Kidney (tissue), 14 donors: ENCODE results near the gene NKAIN2. TPM values are rescaled to one million over a fixed set of nuclear protein-coding genes. Genes with fewer than 3 reads are reported as not detected.

Experiments
- DNase-seq, 5 donors: peaks; one replicate each; pipeline ENCODE4 v3.0.0-alpha.2; 2013 to 2020
- FAIRE-seq: peaks from 2 replicates; lab custom pipeline; 2012; peaks lifted over from hg19 to GRCh38; lab: Jason Lieb, UNC
- H3K27ac ChIP-seq, 2 donors: one replicate each; pipeline ENCODE4 v1.7.0; 2013; ENCODE audit warnings: low read depth in 2 of 2, low read length in 2 of 2, inconsistent platforms in 1 of 2
- H3K27me3 ChIP-seq: one replicate; pipeline ENCODE4 v1.7.1; 2013; ENCODE audit warnings: low read length, inconsistent platforms; ENCODE audit not compliant: control insufficient read depth, insufficient read depth
- H3K36me3 ChIP-seq, 3 donors: one replicate each; pipeline versions ENCODE4 v1.7.0 to v1.7.1; 2013; ENCODE audit warnings: low read length in 3 of 3, control low read depth in 1 of 3, inconsistent platforms in 1 of 3; ENCODE audit not compliant: insufficient read depth in 3 of 3, control insufficient read depth in 2 of 3
- H3K4me1 ChIP-seq, 3 donors: one replicate each; pipeline versions ENCODE4 v1.7.0 to v1.7.1; 2013; ENCODE audit warnings: low read length in 3 of 3, inconsistent platforms in 1 of 3, low read depth in 1 of 3; ENCODE audit not compliant: control insufficient read depth in 2 of 3, insufficient read depth in 2 of 3
- H3K4me3 ChIP-seq, 3 donors: one replicate each; pipeline versions ENCODE4 v1.7.0 to v1.8.1; 2013; ENCODE audit warnings: low read length in 3 of 3, control low read depth in 1 of 3, inconsistent platforms in 1 of 3
- H3K9ac ChIP-seq, 3 donors: one replicate each; pipeline versions ENCODE4 v1.7.0 to v1.7.1; 2013; ENCODE audit warnings: low read length in 3 of 3, control low read depth in 1 of 3, inconsistent platforms in 1 of 3
- H3K9me3 ChIP-seq, 3 donors: one replicate each; pipeline versions ENCODE4 v1.7.0 to v1.7.1; 2013; ENCODE audit warnings: low read length in 3 of 3, control low read depth in 1 of 3, inconsistent platforms in 1 of 3; ENCODE audit not compliant: control insufficient read depth in 2 of 3, insufficient read depth in 1 of 3
- CTCF ChIP-seq: IDR thresholded peaks from 3 replicates; pipeline ENCODE4 v1.5.1; 2012; ENCODE audit warnings: mild to moderate bottlenecking, moderate library complexity, borderline replicate concordance; ENCODE audit not compliant: insufficient read depth; ENCODE audit errors: extremely low read depth
- intact Hi-C: fragments of 100-400 bp; cut with DNase I; formaldehyde crosslinking; loops from one replicate; pipeline ENCODE4 v1.11.1; 2022
- polyA plus RNA-seq: library from polyadenylated mRNA; stranded (reverse); fragments of 350-450 nt; fragmentation: Illumina TruSeq; extraction: RNeasy Lipid Tissue Mini Kit (QIAGEN cat#74804); gene quantifications from one replicate; pipeline ENCODE4 v1.2.3, GENCODE V29; 2014; ENCODE audit warnings: low read depth, low replicate concordance; ENCODE audit not compliant: insufficient read depth
- total RNA-seq: library from RNA; stranded (reverse); fragmentation: NEBNext Ultra II Directional; extraction: Animal tissue kit (Norgen Biotek cat#: 25700); gene quantifications from one replicate; pipeline ENCODE4 v1.2.1, GENCODE V29; 2021
- donor health status: control.
- donor health status: control.
- donor health status: control.
- donor health status: control.
- donor health status: control.
- donor health status: DM: yes; HTN: yes; CAD: no.
- donor health status: Normal renal cell carcinoma (clear cell type).

The NKAIN2 gene
- total and polyA plus RNA-seq, 2 donors from 2014 or later: 0.39 to 1.8 TPM

GRCh38 chr6:124748778-124749177, 945.1 kb downstream of the NKAIN2 start:
- H3K27me3 ChIP-seq: no peaks in the 10 kb centered on the region
- H3K9me3 ChIP-seq: no peaks in the 10 kb centered on the region
- TF ChIP-seq CTCF: no peak
- peak in 2 of 5 donors; percentile 60 to 73 for DNase-seq
- no peaks in the 10 kb centered on the region for H3K36me3 ChIP-seq
- H3K4me3 ChIP-seq: no peak overlapping the region
- no peaks in the 10 kb centered on the region for H3K4me1 ChIP-seq
- no peak overlapping the region for H3K27ac ChIP-seq
- no peak overlapping the region for H3K9ac ChIP-seq
- FAIRE-seq: no peak
- intact Hi-C loops: no loop called here

GRCh38 chr6:124753001-124753400, 949.3 kb downstream of the NKAIN2 start:
- TF ChIP-seq CTCF: no peak
- intact Hi-C loops: no loop called here
- no peak for FAIRE-seq
- DNase-seq: no peak
- no peaks in the 10 kb centered on the region for H3K36me3 ChIP-seq
- no peak overlapping the region for H3K4me3 ChIP-seq
- H3K9ac ChIP-seq: no peak overlapping the region
- no peak overlapping the region for H3K27ac ChIP-seq
- no peaks in the 10 kb centered on the region for H3K9me3 ChIP-seq
- no peaks in the 10 kb centered on the region for H3K4me1 ChIP-seq
- H3K27me3 ChIP-seq: no peaks in the 10 kb centered on the region

DNA sequence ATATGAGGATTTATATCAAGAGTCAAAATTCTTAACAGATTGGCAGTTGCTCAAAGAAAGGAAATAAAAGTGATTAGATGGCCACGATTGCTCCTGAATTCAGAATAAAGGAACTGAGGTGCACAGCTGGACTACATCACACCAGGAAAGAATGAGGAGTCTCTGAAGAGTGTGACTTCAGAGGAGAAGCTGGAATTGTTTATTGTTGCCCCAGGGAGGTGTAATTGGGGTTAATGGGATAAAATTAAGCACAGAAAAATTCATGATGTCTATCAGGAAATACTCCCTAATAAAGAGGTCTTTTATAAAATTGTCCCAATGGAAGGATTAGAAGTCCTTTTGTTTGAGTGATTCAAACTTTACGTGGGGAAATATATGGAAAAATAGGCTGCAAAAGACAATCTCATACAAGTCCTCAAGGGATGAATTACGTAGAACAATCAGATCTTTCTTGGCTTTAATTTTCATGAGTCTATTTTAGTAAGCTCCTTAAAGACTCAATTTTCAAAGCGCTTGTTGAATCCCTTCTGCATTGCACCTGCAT, 950.0 kb downstream of the NKAIN2 start:
- no peaks in the 10 kb centered on the region for H3K9me3 ChIP-seq
- no peaks in the 10 kb centered on the region for H3K27me3 ChIP-seq
- intact Hi-C loops: no loop called here
- no peaks in the 10 kb centered on the region for H3K4me1 ChIP-seq
- H3K4me3 ChIP-seq: no peak overlapping the region
- H3K9ac ChIP-seq: no peak overlapping the region
- H3K36me3 ChIP-seq: no peaks in the 10 kb centered on the region
- TF ChIP-seq CTCF: no peak
- H3K27ac ChIP-seq: no peak overlapping the region
- DNase-seq: peak in 2 of 5 donors; percentile 49 to 80
- FAIRE-seq: no peak

- no peak overlapping the region for H3K4me3 ChIP-seq
- no peak for TF ChIP-seq CTCF
- no peaks in the 10 kb centered on the region for H3K36me3 ChIP-seq
- no peak for FAIRE-seq
- H3K9ac ChIP-seq: no peak overlapping the region
- H3K27me3 ChIP-seq: no peaks in the 10 kb centered on the region
- DNase-seq: no peak
- H3K9me3 ChIP-seq: no peaks in the 10 kb centered on the region
- no peak overlapping the region for H3K27ac ChIP-seq
- intact Hi-C loops: no loop called here
- no peaks in the 10 kb centered on the region for H3K4me1 ChIP-seq
These were observed 951.7 kb downstream of the NKAIN2 start for GRCh38 chr6:124755321-124755720.
